HL-60 (cell line): ENCODE results near the gene CHCHD3.

Source experiments
- DNase-seq, 2 experiments: peaks; one replicate each; pipeline ENCODE4 v3.0.0-alpha.2; 2010 to 2020; ENCODE audit warnings: low read depth in 1 of 2, low spot score in 1 of 2
- H3K27ac ChIP-seq: fragments of 250-450 bp; sonication (Bioruptor Pico); replicated peaks from 2 replicates; pipeline ENCODE4 v1.5.1; 2020; ENCODE audit warnings: mild to moderate bottlenecking, moderate library complexity
- H3K27me3 ChIP-seq: fragments of 250-450 bp; sonication (Bioruptor Pico); 2 replicates; pipeline ENCODE4 v1.5.1; 2021; ENCODE audit warnings: mild to moderate bottlenecking, moderate library complexity; ENCODE audit not compliant: insufficient read depth, poor library complexity, severe bottlenecking
- H3K4me3 ChIP-seq: replicated peaks from 2 replicates; pipeline ENCODE4 v1.5.1; 2011; ENCODE audit warnings: mild to moderate bottlenecking, control low read depth, low read length; ENCODE audit not compliant: insufficient read depth
- GABPA ChIP-seq: IDR thresholded peaks from 2 replicates; pipeline ENCODE4 v1.6.1; 2012; ENCODE audit warnings: low read depth
- POLR2AphosphoS5 ChIP-seq: IDR thresholded peaks from 2 replicates; pipeline ENCODE4 v1.6.1; 2012; ENCODE audit warnings: low read depth
- REST ChIP-seq: IDR thresholded peaks from 2 replicates; pipeline ENCODE4 v1.6.1; 2012; ENCODE audit warnings: low read depth; ENCODE audit not compliant: insufficient replicate concordance
- SPI1 ChIP-seq: IDR thresholded peaks from 2 replicates; pipeline ENCODE4 v1.6.1; 2012; ENCODE audit warnings: low read depth, mild to moderate bottlenecking, borderline replicate concordance
- TF ChIP-seq, protein P1 (sequence below): IDR thresholded peaks from one replicate; pipeline ENCODE4 v1.5.1; 2011; ENCODE audit warnings: low read length, control low read depth, inconsistent platforms; ENCODE audit not compliant: insufficient read depth

CHCHD3 gene

GRCh38 chr7:132776048-132776620 is 305.8 kb downstream of the CHCHD3 start:
- Histone ChIP-seq H3K27me3 (no peaks in the 10 kb centered on the region), H3K4me3 (no peak overlapping the region), H3K27ac (no peak overlapping the region)
- no peak for DNase-seq
- TF ChIP-seq, protein P1, sequence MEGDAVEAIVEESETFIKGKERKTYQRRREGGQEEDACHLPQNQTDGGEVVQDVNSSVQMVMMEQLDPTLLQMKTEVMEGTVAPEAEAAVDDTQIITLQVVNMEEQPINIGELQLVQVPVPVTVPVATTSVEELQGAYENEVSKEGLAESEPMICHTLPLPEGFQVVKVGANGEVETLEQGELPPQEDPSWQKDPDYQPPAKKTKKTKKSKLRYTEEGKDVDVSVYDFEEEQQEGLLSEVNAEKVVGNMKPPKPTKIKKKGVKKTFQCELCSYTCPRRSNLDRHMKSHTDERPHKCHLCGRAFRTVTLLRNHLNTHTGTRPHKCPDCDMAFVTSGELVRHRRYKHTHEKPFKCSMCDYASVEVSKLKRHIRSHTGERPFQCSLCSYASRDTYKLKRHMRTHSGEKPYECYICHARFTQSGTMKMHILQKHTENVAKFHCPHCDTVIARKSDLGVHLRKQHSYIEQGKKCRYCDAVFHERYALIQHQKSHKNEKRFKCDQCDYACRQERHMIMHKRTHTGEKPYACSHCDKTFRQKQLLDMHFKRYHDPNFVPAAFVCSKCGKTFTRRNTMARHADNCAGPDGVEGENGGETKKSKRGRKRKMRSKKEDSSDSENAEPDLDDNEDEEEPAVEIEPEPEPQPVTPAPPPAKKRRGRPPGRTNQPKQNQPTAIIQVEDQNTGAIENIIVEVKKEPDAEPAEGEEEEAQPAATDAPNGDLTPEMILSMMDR, result no peak
- TF ChIP-seq REST (no peak), SPI1 (no peak), GABPA (no peak), POLR2AphosphoS5 (no peak)

GRCh38 chr7:132773527-132773956 is 308.3 kb downstream of the CHCHD3 start:
- TF ChIP-seq POLR2AphosphoS5 (no peak), REST (no peak)
- TF ChIP-seq, protein P1, result no peak
- no peak overlapping the region for H3K4me3 ChIP-seq
- no peaks in the 10 kb centered on the region for H3K27me3 ChIP-seq
- H3K27ac ChIP-seq, result no peak overlapping the region
- DNase-seq, result no peak

GRCh38 chr7:132771301-132771730 is 310.6 kb downstream of the CHCHD3 start:
- Histone ChIP-seq H3K4me3 (no peak overlapping the region), H3K27me3 (no peaks in the 10 kb centered on the region), H3K27ac (no peak overlapping the region)
- TF ChIP-seq REST, result no peak
- TF ChIP-seq POLR2AphosphoS5, result no peak
- no peak for TF ChIP-seq SPI1
- TF ChIP-seq, protein P1, result no peak
- no peak for TF ChIP-seq GABPA
- no peak for DNase-seq
